ENCODE measurements around the gene ZCCHC17. TPM values are rescaled to one million over a fixed set of nuclear protein-coding genes. Genes with fewer than 3 reads are reported as not detected.

Gene ZCCHC17
- total RNA-seq, 2 donors from 2014 or later: 13.1 to 21.7 TPM

GRCh38 chr1:31398246-31398645 lies 101.4 kb downstream of the ZCCHC17 start:
- no peak for TF ChIP-seq CTCF (IDR thresholded peaks at IDR 0.05)
- DNase-seq (ENCODE audit: low spot score): no peak
- Histone ChIP-seq H3K27ac (no peak overlapping the region), H3K36me3 (no peaks in the 10 kb centered on the region), H3K27me3 (replicated peaks; ENCODE audit: insufficient read depth) (no peaks in the 10 kb centered on the region), H3K9me3 (no peaks in the 10 kb centered on the region), H3K4me3 (no peak overlapping the region), H3K4me1 (ENCODE audit: control insufficient read depth in 1 of 2, low read depth in 2 of 2) (peaks cover 0 to 4% of the 10 kb centered on the region in 2 donors)
- ATAC-seq (ENCODE audit: insufficient number of reproducible peaks, low FRiP score, low read depth): no peak

- no peaks in the 10 kb centered on the region for H3K4me1 ChIP-seq (ENCODE audit: control insufficient read depth in 1 of 2, low read depth in 2 of 2)
- ATAC-seq (ENCODE audit: insufficient number of reproducible peaks, low FRiP score, low read depth) (no peak), DNase-seq (ENCODE audit: low spot score) (no peak)
- no peaks in the 10 kb centered on the region for H3K36me3 ChIP-seq
- H3K9me3 ChIP-seq: no peaks in the 10 kb centered on the region
- no peak overlapping the region for H3K4me3 ChIP-seq
- TF ChIP-seq CTCF (IDR thresholded peaks at IDR 0.05): no peak
- no peaks in the 10 kb centered on the region for H3K27me3 ChIP-seq (replicated peaks; ENCODE audit: insufficient read depth)
- no peak overlapping the region for H3K27ac ChIP-seq
Observed at GRCh38 chr1:31399976-31400375, 103.1 kb downstream of the ZCCHC17 start.

GRCh38 chr1:31400393-31400792 lies 103.6 kb downstream of the ZCCHC17 start:
- Histone ChIP-seq H3K9me3 (no peaks in the 10 kb centered on the region), H3K4me3 (no peak overlapping the region), H3K27ac (no peak overlapping the region), H3K4me1 (ENCODE audit: control insufficient read depth in 1 of 2, low read depth in 2 of 2) (peaks cover 0 to 1% of the 10 kb centered on the region in 2 donors), H3K27me3 (replicated peaks; ENCODE audit: insufficient read depth) (no peaks in the 10 kb centered on the region), H3K36me3 (no peaks in the 10 kb centered on the region)
- DNase-seq (ENCODE audit: low spot score): no peak
- no peak for TF ChIP-seq CTCF (IDR thresholded peaks at IDR 0.05)
- no peak for ATAC-seq (ENCODE audit: insufficient number of reproducible peaks, low FRiP score, low read depth)

GRCh38 chr1:31401241-31401640 lies 104.4 kb downstream of the ZCCHC17 start:
- no peak for ATAC-seq (ENCODE audit: insufficient number of reproducible peaks, low FRiP score, low read depth)
- no peak for DNase-seq (ENCODE audit: low spot score)
- TF ChIP-seq CTCF (IDR thresholded peaks at IDR 0.05): no peak

GRCh38 chr1:31405578-31406245 lies 108.9 kb downstream of the ZCCHC17 start:
- Histone ChIP-seq H3K9me3 (no peaks in the 10 kb centered on the region), H3K4me3 (no peak overlapping the region), H3K36me3 (no peaks in the 10 kb centered on the region), H3K27ac (no peak overlapping the region), H3K4me1 (ENCODE audit: control insufficient read depth in 1 of 2, low read depth in 2 of 2) (peaks cover 0 to 7% of the 10 kb centered on the region in 2 donors), H3K27me3 (replicated peaks; ENCODE audit: insufficient read depth) (no peaks in the 10 kb centered on the region)
- no peak for ATAC-seq (ENCODE audit: insufficient number of reproducible peaks, low FRiP score, low read depth)
- no peak for TF ChIP-seq CTCF (IDR thresholded peaks at IDR 0.05)
- no peak for DNase-seq (ENCODE audit: low spot score)

More at GRCh38 chr1:31401241-31401640, 104.4 kb downstream of the ZCCHC17 start:
- Histone ChIP-seq H3K36me3 (no peaks in the 10 kb centered on the region), H3K9me3 (no peaks in the 10 kb centered on the region), H3K4me3 (no peak overlapping the region), H3K27ac (no peak overlapping the region), H3K4me1 (ENCODE audit: control insufficient read depth in 1 of 2, low read depth in 2 of 2) (peaks cover 0 to 7% of the 10 kb centered on the region in 2 donors), H3K27me3 (replicated peaks; ENCODE audit: insufficient read depth) (no peaks in the 10 kb centered on the region)
